ENCODE results near the gene BMPER.

GRCh38 chr7:34124765-34125164 lies 219.4 kb downstream of the BMPER start:
- TF ChIP-seq POLR2AphosphoS5 (IDR thresholded peaks at IDR 0.05; ENCODE audit: low read depth, low read length) (no peak), SIN3A (IDR thresholded peaks at IDR 0.05; ENCODE audit: borderline replicate concordance, insufficient read depth, low read length) (no peak)
